Caco-2 (cell line): ENCODE results near the gene FDXR. TPM values are rescaled to one million over a fixed set of nuclear protein-coding genes. Genes with fewer than 3 reads are reported as not detected.

ENCODE experiments used
- BruUV-seq: library from RNA; stranded (reverse); fragments of 400-500 nt; replicated peaks from 2 replicates; lab custom pipeline; 2021; lab: Mats Ljungman, UMichigan
- CTCF ChIA-PET: fragments of 300-600 bp; sonication (Branson Sonifier 250); formaldehyde crosslinking; loops from one replicate; lab custom pipeline; 2022; ENCODE audit warnings: antibody characterized with exemption; lab: Charles Lee
- POLR2A ChIA-PET: fragments of 300-600 bp; sonication (Branson Sonifier 250); formaldehyde crosslinking; loops from one replicate; lab custom pipeline; 2022; ENCODE audit warnings: antibody characterized with exemption; lab: Charles Lee
- DNase-seq, 2 experiments: peaks; one replicate each; pipeline versions ENCODE4 v3.0.0 to v3.0.0-alpha.2; 2020 to 2022
- H3K27me3 ChIP-seq: replicated peaks from 2 replicates; pipeline ENCODE4 v1.6.0; 2011; ENCODE audit warnings: low read length; ENCODE audit not compliant: control insufficient read depth, insufficient read depth
- H3K36me3 ChIP-seq: 2 replicates; pipeline ENCODE4 v1.5.1; 2011; ENCODE audit warnings: low read length; ENCODE audit not compliant: control insufficient read depth, insufficient read depth
- H3K4me1 ChIP-seq: fragments of 250-450 bp; sonication (Bioruptor Pico); 2 replicates; pipeline ENCODE4 v1.5.1; 2020; ENCODE audit warnings: mild to moderate bottlenecking
- H3K4me3 ChIP-seq: 2 replicates; pipeline ENCODE4 v1.5.1; 2011; ENCODE audit warnings: low read depth, mild to moderate bottlenecking, control low read depth, low read length
- H3K9me3 ChIP-seq: fragments of 250-450 bp; sonication (Bioruptor Pico); 2 replicates; pipeline ENCODE4 v1.5.1; 2020; ENCODE audit warnings: mild to moderate bottlenecking, moderate library complexity
- H3K27ac Mint-ChIP-seq: one replicate; pipeline ENCODE4 v1.8.0; 2022; ENCODE audit warnings: mixed read lengths; ENCODE audit not compliant: unreplicated experiment
- H3K27me3 Mint-ChIP-seq: one replicate; pipeline ENCODE4 v1.8.0; 2022; ENCODE audit warnings: mixed read lengths; ENCODE audit not compliant: insufficient read depth, unreplicated experiment
- H3K36me3 Mint-ChIP-seq: one replicate; pipeline ENCODE4 v1.8.0; 2022; ENCODE audit warnings: mild to moderate bottlenecking, mixed read lengths; ENCODE audit not compliant: insufficient read depth, unreplicated experiment
- H3K4me1 Mint-ChIP-seq: one replicate; pipeline ENCODE4 v1.8.0; 2022; ENCODE audit warnings: low read depth, mixed read lengths; ENCODE audit not compliant: unreplicated experiment
- H3K4me3 Mint-ChIP-seq: one replicate; pipeline ENCODE4 v1.8.0; 2022; ENCODE audit warnings: mild to moderate bottlenecking, moderate library complexity, mixed read lengths; ENCODE audit not compliant: unreplicated experiment
- H3K9me3 Mint-ChIP-seq: one replicate; pipeline ENCODE4 v1.8.0; 2022; ENCODE audit warnings: mixed read lengths; ENCODE audit not compliant: unreplicated experiment
- CTCF ChIP-seq, 2 experiments: fragments of 200-600 bp in 1 of 2; IDR thresholded peaks; 1 replicate in 1 of 2; 2 replicates in 1 of 2; pipeline versions ENCODE4 v1.5.1 to v1.8.0; 2011 to 2022; ENCODE audit warnings: antibody characterized with exemption in 1 of 2, control low read depth in 1 of 2, inconsistent platforms in 1 of 2, low read depth in 1 of 2, low read length in 1 of 2, mild to moderate bottlenecking in 1 of 2, moderate library complexity in 1 of 2; ENCODE audit not compliant: insufficient read depth in 1 of 2, severe bottlenecking in 1 of 2, unreplicated experiment in 1 of 2
- intact Hi-C: fragments of 100-400 bp; cut with micrococcal nuclease; formaldehyde crosslinking; loops from one replicate; pipeline ENCODE4 v1.10.0; 2022; ENCODE audit not compliant: unreplicated experiment
- total RNA-seq: library from RNA; stranded (reverse); gene quantifications from 2 replicates; pipeline ENCODE4 v1.2.3, GENCODE V29; 2022

FDXR gene
- total RNA-seq, 1 experiment from 2014 or later, result 19.0 TPM

DNA sequence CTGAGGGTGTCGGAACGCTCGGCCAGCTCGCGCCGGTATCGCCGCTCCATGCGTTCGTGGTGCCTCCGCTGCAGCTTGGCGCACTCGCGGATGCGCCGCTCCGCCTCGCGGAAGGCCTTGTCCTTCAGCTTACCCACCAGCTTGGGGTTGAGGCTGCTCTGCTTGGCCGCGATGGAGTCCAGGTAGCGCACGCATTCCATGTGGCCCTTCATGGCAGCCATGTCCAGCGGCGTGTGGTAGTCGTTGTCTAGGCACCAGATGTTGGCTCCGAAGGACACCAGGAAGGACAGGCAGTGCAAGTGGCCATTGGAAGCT, 47.5 kb upstream of the FDXR start:
- DNase-seq, result no peak
- Mint-ChIP-seq H3K36me3 (no peaks in the 10 kb centered on the region), H3K27me3 (peaks cover 12% of the 10 kb centered on the region), H3K4me3 (no peak overlapping the region), H3K4me1 (no peaks in the 10 kb centered on the region), H3K27ac (no peak overlapping the region), H3K9me3 (no peaks in the 10 kb centered on the region)
- ChIA-PET CTCF (interaction anchor here (1.3 to 2.3 kb wide), 2 partner anchors 37 to 40 kb away, joined by 3 to 10 read pairs; no protein-coding TSS in a partner anchor), POLR2A (no interaction called here)
- Histone ChIP-seq H3K9me3 (no peaks in the 10 kb centered on the region), H3K4me1 (peaks cover 6% of the 10 kb centered on the region; the same call in 1 of the 2 replicates), H3K36me3 (no peaks in the 10 kb centered on the region), H3K4me3 (no peak overlapping the region), H3K27me3 (peaks cover 1% of the 10 kb centered on the region; the same call in 1 of the 2 replicates)
- TF ChIP-seq CTCF (IDR thresholded peaks at IDR 0.05; ENCODE audit: insufficient read depth in 1 of 2, low read depth in 1 of 2, low read length in 1 of 2, severe bottlenecking in 1 of 2, unreplicated experiment in 1 of 2), result no peak
- no TSS peak for BruUV-seq
- intact Hi-C loops, result no loop called here

DNA sequence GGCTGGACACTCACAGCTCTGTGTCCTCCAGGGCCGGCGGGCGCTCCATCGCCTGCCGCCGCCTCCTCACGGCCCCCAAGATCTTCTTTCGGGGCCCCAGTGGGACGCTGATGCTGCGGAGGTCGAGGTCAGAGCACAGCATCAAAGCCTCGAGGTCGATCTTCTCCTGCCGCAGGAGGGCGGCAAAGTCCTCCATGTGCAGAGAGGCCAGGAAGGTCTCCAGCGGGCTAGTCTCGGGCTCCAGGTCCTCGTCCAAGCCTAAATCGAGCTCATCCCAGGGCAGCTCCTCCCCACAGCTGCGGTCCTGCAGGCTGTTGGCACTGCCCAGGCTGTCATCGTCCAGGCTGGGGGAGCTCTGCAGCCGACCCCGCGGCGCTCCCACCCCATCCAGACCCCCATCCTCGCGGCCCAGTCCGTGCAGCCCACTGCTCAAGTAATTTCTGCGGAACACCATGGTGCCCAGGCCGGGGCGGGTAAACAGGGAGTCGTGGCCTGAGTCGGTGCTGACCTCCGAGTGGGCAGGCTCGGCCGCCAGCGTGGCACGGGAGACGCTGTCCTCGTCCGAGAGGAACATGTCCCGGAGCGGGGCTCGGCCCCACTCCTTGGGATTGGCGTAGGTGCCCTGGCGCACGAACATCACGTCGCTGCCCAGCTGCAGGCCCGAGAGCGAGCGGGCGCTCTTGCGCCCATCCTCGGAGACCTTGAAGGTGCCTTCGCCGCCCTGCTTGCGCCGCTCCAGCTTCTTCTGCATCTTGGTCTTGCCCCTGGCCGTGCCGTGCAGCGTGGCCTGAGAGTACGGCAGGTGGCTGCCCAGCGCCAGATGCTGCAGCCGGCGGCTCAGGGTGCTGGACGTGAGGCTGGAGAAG, 46.9 kb upstream of the FDXR start:
- ChIA-PET POLR2A (no interaction called here), CTCF (interaction anchor here (0.5 to 2.3 kb wide), 2 partner anchors 38 to 76 kb away, joined by 3 to 10 read pairs; no protein-coding TSS in a partner anchor)
- intact Hi-C loops, result no loop called here
- Mint-ChIP-seq H3K36me3 (peaks cover 4% of the 10 kb centered on the region), H3K27me3 (peaks cover 6% of the 10 kb centered on the region), H3K4me3 (no peak overlapping the region), H3K27ac (no peak overlapping the region), H3K4me1 (no peaks in the 10 kb centered on the region), H3K9me3 (no peaks in the 10 kb centered on the region)
- no peak overlapping the region for H3K4me3 ChIP-seq
- no peaks in the 10 kb centered on the region for H3K9me3 ChIP-seq
- H3K27me3 ChIP-seq, result peaks cover 1% of the 10 kb centered on the region; the same call in 1 of the 2 replicates
- no TSS peak for BruUV-seq
- H3K36me3 ChIP-seq, result no peaks in the 10 kb centered on the region
- DNase-seq, result no peak
- no peak for TF ChIP-seq CTCF (IDR thresholded peaks at IDR 0.05; ENCODE audit: insufficient read depth in 1 of 2, low read depth in 1 of 2, low read length in 1 of 2, severe bottlenecking in 1 of 2, unreplicated experiment in 1 of 2)
- H3K4me1 ChIP-seq, result peaks cover 6% of the 10 kb centered on the region; the same call in 1 of the 2 replicates

- CTCF ChIA-PET, result interaction anchor here (0.5 to 2.3 kb wide), 2 partner anchors 39 to 75 kb away, joined by 3 to 10 read pairs; no protein-coding TSS in a partner anchor
- no peaks in the 10 kb centered on the region for H3K9me3 Mint-ChIP-seq
- H3K27ac Mint-ChIP-seq, result no peak overlapping the region
- no peak for DNase-seq
- no TSS peak for BruUV-seq
- Histone ChIP-seq H3K9me3 (no peaks in the 10 kb centered on the region), H3K4me3 (no peak overlapping the region), H3K36me3 (no peaks in the 10 kb centered on the region), H3K4me1 (peaks cover 3% of the 10 kb centered on the region; the same call in 1 of the 2 replicates), H3K27me3 (0 out of 2 replicates have a peak, but pooled peaks cover 1% of the 10 kb centered on the region)
- no peak overlapping the region for H3K4me3 Mint-ChIP-seq
- peaks cover 4% of the 10 kb centered on the region for H3K27me3 Mint-ChIP-seq
- TF ChIP-seq CTCF (IDR thresholded peaks at IDR 0.05; ENCODE audit: insufficient read depth in 1 of 2, low read depth in 1 of 2, low read length in 1 of 2, severe bottlenecking in 1 of 2, unreplicated experiment in 1 of 2), result no peak
- no peaks in the 10 kb centered on the region for H3K4me1 Mint-ChIP-seq
- intact Hi-C loops, result no loop called here
- peaks cover 9% of the 10 kb centered on the region for H3K36me3 Mint-ChIP-seq
- POLR2A ChIA-PET, result no interaction called here
Observed at GRCh38 chr17:74918906-74919305, 46.1 kb upstream of the FDXR start.
